PC-3 (cell line): ENCODE measurements around the gene USP9X.

Experiments used
- EZH2 ChIP-seq: fragments of 300-600 bp; sonication (generic); IDR thresholded peaks from one replicate; pipeline ENCODE4 v1.6.1; 2017; ENCODE audit warnings: antibody characterized with exemption, mild to moderate bottlenecking, low read length; ENCODE audit not compliant: unreplicated experiment
- EZH2phosphoT487 ChIP-seq: fragments of 300-600 bp; sonication (generic); IDR thresholded peaks from 2 replicates; pipeline ENCODE4 v1.6.1; 2018; ENCODE audit warnings: mild to moderate bottlenecking, antibody characterized with exemption, low read length, borderline replicate concordance
- TF ChIP-seq, protein P1 (sequence below): fragments of 300-600 bp; sonication (generic); conservative IDR thresholded peaks from 2 replicates; pipeline ENCODE4 v1.5.1; 2017; ENCODE audit warnings: antibody characterized with exemption, low read depth, mild to moderate bottlenecking, low read length

DNA sequence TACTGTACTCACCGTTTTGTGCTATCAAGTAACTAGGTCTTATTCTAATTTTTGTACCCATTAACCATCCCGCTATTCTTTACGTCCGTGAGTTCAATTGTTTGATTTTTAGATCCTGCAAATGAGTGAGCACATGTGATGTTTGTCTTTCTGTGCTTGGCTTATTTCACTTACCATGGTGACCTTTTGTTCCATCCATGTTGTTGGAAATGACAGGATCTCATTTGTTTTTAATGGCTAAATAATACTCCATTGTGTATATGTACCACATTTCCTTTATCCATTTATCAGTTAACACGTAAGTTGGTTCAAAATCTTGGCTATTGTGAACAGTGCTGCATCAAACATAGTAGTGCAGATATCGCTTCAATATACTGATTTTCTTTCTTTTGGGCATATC is 48.3 kb downstream of the USP9X start:
- TF ChIP-seq, protein P1, sequence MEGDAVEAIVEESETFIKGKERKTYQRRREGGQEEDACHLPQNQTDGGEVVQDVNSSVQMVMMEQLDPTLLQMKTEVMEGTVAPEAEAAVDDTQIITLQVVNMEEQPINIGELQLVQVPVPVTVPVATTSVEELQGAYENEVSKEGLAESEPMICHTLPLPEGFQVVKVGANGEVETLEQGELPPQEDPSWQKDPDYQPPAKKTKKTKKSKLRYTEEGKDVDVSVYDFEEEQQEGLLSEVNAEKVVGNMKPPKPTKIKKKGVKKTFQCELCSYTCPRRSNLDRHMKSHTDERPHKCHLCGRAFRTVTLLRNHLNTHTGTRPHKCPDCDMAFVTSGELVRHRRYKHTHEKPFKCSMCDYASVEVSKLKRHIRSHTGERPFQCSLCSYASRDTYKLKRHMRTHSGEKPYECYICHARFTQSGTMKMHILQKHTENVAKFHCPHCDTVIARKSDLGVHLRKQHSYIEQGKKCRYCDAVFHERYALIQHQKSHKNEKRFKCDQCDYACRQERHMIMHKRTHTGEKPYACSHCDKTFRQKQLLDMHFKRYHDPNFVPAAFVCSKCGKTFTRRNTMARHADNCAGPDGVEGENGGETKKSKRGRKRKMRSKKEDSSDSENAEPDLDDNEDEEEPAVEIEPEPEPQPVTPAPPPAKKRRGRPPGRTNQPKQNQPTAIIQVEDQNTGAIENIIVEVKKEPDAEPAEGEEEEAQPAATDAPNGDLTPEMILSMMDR: no peak
- TF ChIP-seq EZH2phosphoT487 (no peak), EZH2 (no peak)
